Mucosa of stomach (tissue), 1 donor: ENCODE results near the gene MGAT4D.
"Not testable (repeated sequence)": the region's sequence is repeated elsewhere in the genome, so short reads cannot be mapped to it uniquely, and the experiment has no call there.

Experiments
- H3K27me3 ChIP-seq: one replicate; pipeline ENCODE4 v1.7.0; 2013; ENCODE audit warnings: mild to moderate bottlenecking, low read length; ENCODE audit not compliant: control insufficient read depth, insufficient read depth
- H3K36me3 ChIP-seq: one replicate; pipeline ENCODE4 v1.7.0; 2013; ENCODE audit warnings: low read length; ENCODE audit not compliant: control insufficient read depth, insufficient read depth
- H3K4me1 ChIP-seq: one replicate; pipeline ENCODE4 v1.7.0; 2013; ENCODE audit warnings: mild to moderate bottlenecking, low read length; ENCODE audit not compliant: control insufficient read depth, insufficient read depth
- H3K4me3 ChIP-seq: one replicate; pipeline ENCODE4 v1.7.0; 2013; ENCODE audit warnings: low read length
- H3K9ac ChIP-seq: one replicate; pipeline ENCODE4 v1.7.0; 2013; ENCODE audit warnings: mild to moderate bottlenecking, low read length, moderate library complexity
- H3K9me3 ChIP-seq: one replicate; pipeline ENCODE4 v1.7.0; 2013; ENCODE audit warnings: mild to moderate bottlenecking, low read length, moderate library complexity; ENCODE audit not compliant: control insufficient read depth
- donor health status: Pancreatic carcinoma.

The MGAT4D gene

DNA sequence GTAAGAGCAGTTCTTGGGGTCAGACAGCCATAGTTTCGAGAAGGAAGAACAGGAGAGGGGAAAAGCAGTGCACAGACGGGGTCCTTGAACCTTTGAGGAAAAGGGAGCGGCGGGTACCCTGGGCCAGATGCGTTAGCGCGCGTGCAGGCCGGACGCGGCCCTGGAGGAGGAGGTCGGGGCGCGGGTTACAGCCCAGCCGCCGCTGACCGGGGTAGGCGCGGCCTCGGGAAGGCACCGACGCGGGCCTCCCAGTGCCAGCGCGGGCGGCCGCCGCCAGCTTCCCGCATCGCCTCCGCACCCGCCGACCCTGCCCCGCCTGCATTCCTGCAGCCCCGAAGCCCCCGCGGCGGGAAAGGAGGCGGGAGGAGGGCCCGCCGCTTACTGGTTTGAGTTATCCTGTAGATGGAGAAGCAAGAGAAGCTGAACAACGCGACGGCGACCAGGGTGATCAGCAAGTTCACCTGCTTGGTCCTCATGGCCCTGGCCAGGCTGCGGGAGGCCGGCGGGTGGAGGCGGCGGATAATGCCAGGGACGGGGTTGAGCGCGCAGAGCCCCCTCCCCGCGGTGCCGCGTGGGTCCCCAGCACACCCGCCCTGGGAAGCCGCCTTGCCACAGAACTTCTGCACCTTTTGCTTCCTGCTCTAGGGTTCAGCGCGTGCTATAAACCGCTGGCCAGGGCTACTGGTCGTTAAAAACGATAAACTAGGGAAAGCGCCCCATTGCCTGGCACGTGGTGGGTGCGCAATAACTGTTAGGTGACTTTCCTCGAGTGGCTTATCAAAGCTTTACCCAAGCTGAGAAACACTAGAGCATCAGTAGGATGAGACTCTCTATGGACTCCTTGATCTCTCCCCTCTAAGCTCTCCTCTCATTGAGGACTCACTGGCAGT lies at the start of gene MGAT4D:
Gene MGAT4D (minus strand): TSS at position 547 of the 890 bp plus-strand sequence. CDS start 71 bp downstream, at position 476.
- Histone ChIP-seq H3K4me1 (no peaks in the 10 kb centered on the region), H3K4me3 (no peak within 1 kb of the TSS), H3K9ac (no peak within 1 kb of the TSS), H3K27me3 (peaks cover 49% of the 10 kb centered on the region), H3K36me3 (no peaks in the 10 kb centered on the region), H3K9me3 (no peaks in the 10 kb centered on the region)

- no peaks in the 10 kb centered on the region for H3K27me3 ChIP-seq
- no peaks in the 10 kb centered on the region for H3K36me3 ChIP-seq
- no peaks in the 10 kb centered on the region for H3K9me3 ChIP-seq
- H3K4me1 ChIP-seq = no peaks in the 10 kb centered on the region
- H3K4me3 ChIP-seq = no peak overlapping the region
- H3K9ac ChIP-seq = no peak overlapping the region
Observed at GRCh38 chr4:140533951-140534480, 35.9 kb upstream of the MGAT4D start.

DNA sequence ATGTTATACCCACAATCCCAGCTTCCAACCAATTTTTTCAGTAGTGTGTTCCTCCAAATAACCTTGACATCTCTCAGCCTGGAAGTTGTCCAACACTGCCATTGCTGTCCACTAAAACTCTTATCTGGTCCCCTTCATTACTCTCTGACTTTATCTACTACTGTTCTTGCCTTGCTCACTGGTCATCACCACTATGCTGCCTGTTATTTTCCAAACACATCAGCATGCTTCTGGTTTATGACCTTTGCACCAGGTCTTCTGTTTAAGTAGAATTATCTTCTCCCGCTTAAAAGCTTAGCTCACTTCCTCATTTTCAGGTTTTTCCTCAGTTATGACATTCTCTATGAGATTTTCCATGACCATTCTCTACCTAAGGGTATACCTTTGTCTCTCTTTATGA lies 31.3 kb upstream of the MGAT4D start:
- Histone ChIP-seq H3K36me3 (no peaks in the 10 kb centered on the region), H3K4me1 (no peaks in the 10 kb centered on the region), H3K27me3 (no peaks in the 10 kb centered on the region), H3K4me3 (no peak overlapping the region), H3K9ac (no peak overlapping the region), H3K9me3 (no peaks in the 10 kb centered on the region)

DNA sequence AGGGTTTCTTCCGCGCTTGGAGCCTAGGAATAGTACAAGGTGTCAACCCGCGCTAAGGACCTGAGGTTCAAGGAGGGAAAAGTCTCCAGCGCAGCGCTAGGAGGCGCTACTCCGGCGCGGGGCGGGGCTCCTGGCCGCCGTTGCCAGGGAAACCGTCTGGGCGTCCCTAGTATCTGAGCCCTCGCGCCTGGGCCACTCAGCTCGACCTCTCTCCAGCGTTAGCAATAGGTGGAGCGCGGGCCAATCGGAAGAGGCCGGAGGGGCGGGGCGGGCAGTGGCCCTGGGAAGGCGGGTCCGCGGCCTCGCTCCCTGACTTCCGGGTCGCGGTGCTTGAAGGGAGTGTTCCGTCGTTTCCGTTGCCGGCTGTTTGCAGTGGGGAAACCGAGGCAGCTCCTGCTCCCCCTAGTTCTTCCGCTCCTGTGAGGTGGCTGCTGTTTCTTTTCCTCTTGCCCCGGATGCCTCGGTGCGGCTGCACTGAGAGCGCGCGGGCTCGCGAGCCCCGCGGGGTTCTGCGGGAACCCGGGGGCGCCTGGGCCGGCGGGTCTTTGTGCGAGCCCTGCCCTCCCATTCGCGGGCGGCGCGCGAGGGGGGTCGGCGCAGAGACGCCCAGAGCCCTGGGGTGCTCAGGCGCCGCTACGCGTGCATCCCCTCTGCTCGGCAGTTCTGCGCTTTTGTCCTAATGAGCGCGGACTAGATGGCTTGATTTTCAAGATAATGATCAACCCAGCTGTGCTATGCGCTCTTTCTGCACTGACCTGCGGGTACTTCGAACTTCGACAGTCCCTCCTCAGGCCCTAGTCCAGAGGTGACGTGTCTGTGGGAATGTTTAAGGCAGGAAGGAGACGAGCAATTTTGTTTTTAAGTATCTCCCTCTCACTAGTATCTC lies 26.0 kb upstream of the MGAT4D start, which contains the start of gene ELMOD2:
Gene ELMOD2 (plus strand): TSS at position 312 of the 886 bp plus-strand sequence. CDS start 1,261 bp downstream, outside the sequence.
- peak within 1 kb of the TSS; percentile 94 for H3K4me3 ChIP-seq
- H3K9me3 ChIP-seq = no peaks in the 10 kb centered on the region
- H3K27me3 ChIP-seq = no peaks in the 10 kb centered on the region
- H3K9ac ChIP-seq = peak within 1 kb of the TSS; percentile 96
- H3K4me1 ChIP-seq = no peaks in the 10 kb centered on the region
- H3K36me3 ChIP-seq = no peaks in the 10 kb centered on the region

DNA sequence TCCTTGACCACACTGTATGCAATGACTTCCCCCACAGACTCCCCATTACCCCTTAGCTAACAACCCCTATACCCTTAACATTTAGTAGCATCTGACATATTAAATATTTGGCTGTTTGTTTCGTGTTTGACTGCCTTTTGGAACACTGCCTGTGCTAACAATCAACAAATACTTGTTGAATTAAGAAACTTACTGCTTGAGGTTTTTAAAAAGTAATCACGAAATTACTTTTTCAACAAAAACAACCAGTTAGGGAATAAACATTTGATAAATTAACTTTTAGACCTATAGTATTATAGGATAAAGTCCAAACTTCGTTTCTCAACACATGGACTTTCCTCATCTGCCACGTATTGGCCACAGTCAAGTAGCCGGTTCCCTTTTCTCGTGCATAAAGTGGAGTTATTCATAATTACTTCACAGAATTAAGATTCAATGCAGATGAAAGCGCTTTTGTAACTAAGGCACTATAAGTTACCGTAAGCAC lies 25.3 kb upstream of the MGAT4D start:
- H3K4me1 ChIP-seq = no peaks in the 10 kb centered on the region
- H3K9ac ChIP-seq = no peak overlapping the region
- peak overlapping the region; percentile 94 for H3K4me3 ChIP-seq
- no peaks in the 10 kb centered on the region for H3K27me3 ChIP-seq
- no peaks in the 10 kb centered on the region for H3K36me3 ChIP-seq
- no peaks in the 10 kb centered on the region for H3K9me3 ChIP-seq

DNA sequence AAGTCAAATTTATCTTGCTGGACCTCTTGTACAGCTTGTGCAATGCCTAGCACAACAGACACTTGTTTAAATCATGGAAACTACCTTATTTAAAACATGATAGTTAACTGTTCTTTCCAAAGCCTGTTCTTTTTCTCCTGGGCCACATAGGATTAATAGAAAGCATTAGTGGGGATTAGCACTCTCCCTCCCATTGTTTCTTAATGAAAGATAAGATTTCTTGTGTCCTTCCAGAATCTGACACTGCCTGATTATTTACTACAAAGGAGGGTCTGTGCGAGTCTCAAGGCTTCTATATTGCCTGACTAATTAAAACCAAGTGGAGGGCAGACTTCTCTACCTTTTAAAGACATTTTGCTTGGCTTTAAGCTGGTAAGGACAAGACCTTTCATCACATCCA lies 17.3 kb upstream of the MGAT4D start:
- Histone ChIP-seq H3K36me3 (no peaks in the 10 kb centered on the region), H3K27me3 (peaks cover 4% of the 10 kb centered on the region), H3K4me1 (no peaks in the 10 kb centered on the region), H3K4me3 (no peak overlapping the region), H3K9ac (no peak overlapping the region), H3K9me3 (no peaks in the 10 kb centered on the region)

GRCh38 chr4:140513765-140514164 lies 15.7 kb upstream of the MGAT4D start:
- H3K9me3 ChIP-seq, H3K36me3 ChIP-seq, H3K4me1 ChIP-seq, H3K9ac ChIP-seq, H3K27me3 ChIP-seq, H3K4me3 ChIP-seq: not testable (repeated sequence)

DNA sequence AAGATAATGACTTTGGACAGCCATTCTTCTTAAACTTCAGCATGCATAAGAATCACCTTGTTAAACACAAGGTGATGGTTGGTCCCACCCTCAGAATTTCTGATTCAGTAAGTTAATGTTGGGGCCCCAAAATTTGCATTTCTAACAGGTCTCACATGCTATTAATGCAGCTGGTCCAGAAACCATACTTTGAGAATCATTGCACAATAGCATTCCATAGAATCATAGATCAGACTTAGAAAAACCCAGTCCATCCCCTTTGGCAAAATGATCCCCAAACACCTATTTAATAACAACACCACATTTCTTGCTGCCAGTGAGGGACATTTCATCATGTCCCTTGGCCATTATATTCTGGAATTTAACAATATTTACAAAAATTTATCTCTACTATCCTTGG lies 6.2 kb upstream of the MGAT4D start:
- Histone ChIP-seq H3K9me3 (no peaks in the 10 kb centered on the region), H3K4me3 (no peak overlapping the region), H3K27me3 (peaks cover 14% of the 10 kb centered on the region), H3K4me1 (no peaks in the 10 kb centered on the region), H3K9ac (no peak overlapping the region), H3K36me3 (no peaks in the 10 kb centered on the region)

GRCh38 chr4:140499391-140499790 lies 1.3 kb upstream of the MGAT4D start:
- peaks cover 43% of the 10 kb centered on the region for H3K27me3 ChIP-seq
- no peaks in the 10 kb centered on the region for H3K9me3 ChIP-seq
- H3K4me3 ChIP-seq = no peak overlapping the region
- no peak overlapping the region for H3K9ac ChIP-seq
- no peaks in the 10 kb centered on the region for H3K36me3 ChIP-seq
- H3K4me1 ChIP-seq = no peaks in the 10 kb centered on the region

DNA sequence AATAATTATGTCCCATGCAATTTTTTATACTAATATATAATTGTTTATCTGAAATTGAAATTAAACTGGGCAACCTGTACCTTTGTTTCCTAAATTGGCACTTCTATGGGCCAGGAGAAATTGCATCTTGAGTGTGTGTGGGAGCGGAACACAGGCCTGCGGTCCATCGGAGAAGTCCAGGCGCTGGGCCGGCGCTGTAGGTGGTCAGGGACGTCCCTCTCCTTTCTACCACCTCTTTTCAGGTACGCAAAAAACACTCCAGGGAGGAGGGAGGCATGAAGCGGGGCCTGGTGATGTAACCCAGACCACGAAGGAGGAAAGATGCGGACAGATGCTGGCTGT lies 717 bp downstream of the MGAT4D start:
- H3K36me3 ChIP-seq = no peaks in the 10 kb centered on the region
- no peak overlapping the region for H3K4me3 ChIP-seq
- H3K4me1 ChIP-seq = no peaks in the 10 kb centered on the region
- peaks cover 49% of the 10 kb centered on the region for H3K27me3 ChIP-seq
- H3K9ac ChIP-seq = no peak overlapping the region
- no peaks in the 10 kb centered on the region for H3K9me3 ChIP-seq

DNA sequence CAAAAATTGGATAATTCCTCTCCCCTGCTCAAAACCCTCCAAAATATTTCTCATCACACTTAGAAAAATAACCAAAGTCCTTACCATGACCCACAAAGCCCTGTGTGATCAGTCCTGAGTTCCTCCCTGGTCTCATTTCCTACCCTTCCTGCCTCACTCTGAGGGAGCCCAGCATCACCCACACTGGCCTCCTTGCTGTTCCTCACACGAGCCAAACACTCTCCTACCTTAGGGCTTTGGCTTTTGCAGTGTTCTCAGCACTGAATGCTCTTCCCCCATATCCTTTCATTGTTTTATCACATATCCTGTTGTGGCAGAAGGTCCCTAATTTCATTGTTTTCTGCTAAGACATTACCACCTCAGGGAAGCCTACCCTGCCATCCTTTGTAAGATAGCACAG lies 12.2 kb downstream of the MGAT4D start:
- Histone ChIP-seq H3K27me3 (no peaks in the 10 kb centered on the region), H3K9me3 (no peaks in the 10 kb centered on the region), H3K9ac (no peak overlapping the region), H3K4me3 (no peak overlapping the region), H3K4me1 (no peaks in the 10 kb centered on the region), H3K36me3 (no peaks in the 10 kb centered on the region)

DNA sequence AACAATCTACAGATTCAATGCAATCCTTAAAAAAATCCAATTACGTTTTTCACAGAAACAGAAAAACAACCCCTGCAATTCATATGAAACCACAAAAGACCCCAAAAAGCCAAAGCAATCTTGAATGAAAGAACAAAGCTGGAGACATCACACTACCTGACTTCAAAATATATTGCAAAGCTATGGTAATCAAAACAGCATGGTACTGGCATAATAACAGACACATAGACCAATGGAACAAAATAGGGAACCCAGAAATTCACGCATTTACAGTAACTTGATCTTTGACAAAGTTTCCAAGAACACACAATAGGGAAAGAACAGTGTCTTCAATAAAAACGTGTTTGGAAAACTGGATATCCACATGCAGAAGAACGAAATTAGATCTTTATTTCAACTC lies 14.6 kb downstream of the MGAT4D start:
- Histone ChIP-seq H3K27me3 (no peaks in the 10 kb centered on the region), H3K36me3 (no peaks in the 10 kb centered on the region), H3K4me3 (no peak overlapping the region), H3K9ac (no peak overlapping the region), H3K4me1 (no peaks in the 10 kb centered on the region), H3K9me3 (no peaks in the 10 kb centered on the region)
